Lower leg skin (tissue), 4 donors: Measurements from ENCODE around the gene ARFGAP3. TPM values are rescaled to one million over a fixed set of nuclear protein-coding genes. Genes with fewer than 3 reads are reported as not detected.

Source experiments
- DNase-seq, 2 donors: peaks; one replicate each; pipeline ENCODE4 v3.0.0-alpha.2; 2019; ENCODE audit warnings: low spot score in 2 of 2
- H3K4me3 ChIP-seq: fragments of 200-600 bp; sonication (generic); 2 replicates; pipeline ENCODE4 v1.5.1; 2017; ENCODE audit warnings: mild to moderate bottlenecking, low read depth; ENCODE audit not compliant: poor library complexity, severe bottlenecking
- CTCF ChIP-seq, 3 donors: fragments of 450-650 bp; IDR thresholded peaks; one replicate each; pipeline ENCODE4 v1.5.1; 2016; ENCODE audit warnings: antibody characterized with exemption in 3 of 3, mild to moderate bottlenecking in 3 of 3, moderate library complexity in 2 of 3
- POLR2A ChIP-seq, 2 donors: fragments of 450-650 bp; IDR thresholded peaks; one replicate each; pipeline ENCODE4 v1.6.1; 2016 to 2017; ENCODE audit warnings: antibody characterized with exemption in 2 of 2, mild to moderate bottlenecking in 1 of 2, moderate library complexity in 1 of 2
- WGBS, 2 donors: methylation state at CpG; one replicate each; pipeline ENCODE4 v1.1.5; 2018; 5-methylcytosine and 5-hydroxymethylcytosine counted together
- intact Hi-C: fragments of 100-400 bp; cut with DNase I; formaldehyde crosslinking; loops from one replicate; pipeline ENCODE4 v1.15.0; 2023; ENCODE audit warnings: low total_unique reads
- total RNA-seq, 4 donors: library from RNA; depleted of rRNA; stranded (reverse); fragments of >200 nt; gene quantifications; one replicate each; pipeline ENCODE4 v1.1.0, GENCODE V29; 2016

The ARFGAP3 gene
- total RNA-seq, 4 donors from 2014 or later = 22.9 to 47.2 (median 31.2) TPM

GRCh38 chr22:42868751-42869251 is 11.7 kb upstream of the ARFGAP3 start:
- 21 to 42% methylated on average over 15 of the region's 16 CpGs for WGBS, 2 donors
- H3K4me3 ChIP-seq = no peak overlapping the region
- intact Hi-C loops = no loop called here
- TF ChIP-seq CTCF (IDR thresholded peaks at IDR 0.05) (no peak), POLR2A (IDR thresholded peaks at IDR 0.05) (no peak)
- peak in 1 of 2 donors; percentile 39 for DNase-seq

GRCh38 chr22:42866100-42866499 is 9.0 kb upstream of the ARFGAP3 start:
- intact Hi-C loops = no loop called here
- TF ChIP-seq CTCF (IDR thresholded peaks at IDR 0.05) (no peak), POLR2A (IDR thresholded peaks at IDR 0.05) (no peak)
- no peak for DNase-seq
- WGBS, 2 donors = 97% methylated on average over 7 of the region's 7 CpGs
- no peak overlapping the region for H3K4me3 ChIP-seq

- no peak for DNase-seq
- intact Hi-C loops = no loop called here
- WGBS, 2 donors = 88 to 91% methylated on average over 8 of the region's 8 CpGs
- TF ChIP-seq CTCF (IDR thresholded peaks at IDR 0.05) (no peak), POLR2A (IDR thresholded peaks at IDR 0.05) (no peak)
- no peak overlapping the region for H3K4me3 ChIP-seq
Observed at GRCh38 chr22:42865536-42865935, 8.5 kb upstream of the ARFGAP3 start.

GRCh38 chr22:42863349-42863961 is 6.4 kb upstream of the ARFGAP3 start:
- WGBS, 2 donors = 57 to 65% methylated on average over 4 of the region's 4 CpGs
- TF ChIP-seq POLR2A (IDR thresholded peaks at IDR 0.05) (no peak), CTCF (IDR thresholded peaks at IDR 0.05) (no peak)
- H3K4me3 ChIP-seq = no peak overlapping the region
- no peak for DNase-seq
- intact Hi-C loops = loop anchor here (5.0 kb wide), 1 partner anchor 49 kb away; no protein-coding TSS in a partner anchor

- intact Hi-C loops = loop anchor here (5.0 kb wide), 1 partner anchor 50 kb away; no protein-coding TSS in a partner anchor
Observed at GRCh38 chr22:42862045-42862734, 5.1 kb upstream of the ARFGAP3 start.

More at GRCh38 chr22:42862045-42862734, 5.1 kb upstream of the ARFGAP3 start:
- DNase-seq = no peak
- H3K4me3 ChIP-seq = no peak overlapping the region
- 90 to 93% methylated on average over 7 of the region's 7 CpGs for WGBS, 2 donors
- no peak for TF ChIP-seq POLR2A (IDR thresholded peaks at IDR 0.05)
- TF ChIP-seq CTCF (IDR thresholded peaks at IDR 0.05) = no peak
